ENCODE results near the gene ADD3.

GRCh38 chr10:110160081-110160480 lies 152.3 kb downstream of the ADD3 start:
- TF ChIP-seq L3MBTL2 (conservative IDR thresholded peaks at IDR 0.05) (no peak), FOXM1 (IDR thresholded peaks at IDR 0.05; ENCODE audit: borderline replicate concordance) (no peak), FOXA1 (IDR thresholded peaks at IDR 0.05) (no peak), BHLHE40 (IDR thresholded peaks at IDR 0.05; ENCODE audit: borderline replicate concordance) (no peak), ELF4 (IDR thresholded peaks at IDR 0.05) (no peak), SP1 (IDR thresholded peaks at IDR 0.05) (no peak), SUZ12 (IDR thresholded peaks at IDR 0.05) (no peak), FOXK2 (IDR thresholded peaks at IDR 0.05) (no peak)
